Ishikawa (cell line): ENCODE results near the gene YBX1.

Experiments used
- CEBPB ChIP-seq: IDR thresholded peaks from 2 replicates; pipeline ENCODE4 v1.6.1; 2012
- CREB1 ChIP-seq: IDR thresholded peaks from 2 replicates; pipeline ENCODE4 v1.6.1; 2012; ENCODE audit warnings: low read depth
- EGR1 ChIP-seq: IDR thresholded peaks from 2 replicates; pipeline ENCODE4 v1.6.1; 2012
- EP300 ChIP-seq: IDR thresholded peaks from 2 replicates; pipeline ENCODE4 v1.6.1; 2012; ENCODE audit warnings: borderline replicate concordance
- FOXM1 ChIP-seq: IDR thresholded peaks from 2 replicates; pipeline ENCODE4 v1.6.1; 2012; ENCODE audit warnings: low read depth, borderline replicate concordance
- NFIC ChIP-seq: IDR thresholded peaks from 2 replicates; pipeline ENCODE4 v1.6.1; 2012
- RAD21 ChIP-seq: IDR thresholded peaks from 2 replicates; pipeline ENCODE4 v1.6.1; 2012; ENCODE audit warnings: low read depth
- TAF1 ChIP-seq: IDR thresholded peaks from 2 replicates; pipeline ENCODE4 v1.6.1; 2012; ENCODE audit warnings: low read depth, mild to moderate bottlenecking
- TCF12 ChIP-seq: IDR thresholded peaks from 2 replicates; pipeline ENCODE4 v1.6.1; 2012; ENCODE audit warnings: low read depth
- TEAD4 ChIP-seq: IDR thresholded peaks from 2 replicates; pipeline ENCODE4 v1.6.1; 2012
- YY1 ChIP-seq: IDR thresholded peaks from 2 replicates; pipeline ENCODE4 v1.6.1; 2012; ENCODE audit warnings: low read depth
- ZBTB7A ChIP-seq: IDR thresholded peaks from 2 replicates; pipeline ENCODE4 v1.6.1; 2012; ENCODE audit warnings: low read depth
- TF ChIP-seq, protein P1 (sequence below): IDR thresholded peaks from 2 replicates; pipeline ENCODE4 v1.6.1; 2012; ENCODE audit warnings: low read depth, mild to moderate bottlenecking
- TF ChIP-seq, protein P2 (sequence below): IDR thresholded peaks from 2 replicates; pipeline ENCODE4 v1.6.1; 2012
- TF ChIP-seq, protein P3 (sequence below): IDR thresholded peaks from 2 replicates; pipeline ENCODE4 v1.6.1; 2012

YBX1 gene

DNA sequence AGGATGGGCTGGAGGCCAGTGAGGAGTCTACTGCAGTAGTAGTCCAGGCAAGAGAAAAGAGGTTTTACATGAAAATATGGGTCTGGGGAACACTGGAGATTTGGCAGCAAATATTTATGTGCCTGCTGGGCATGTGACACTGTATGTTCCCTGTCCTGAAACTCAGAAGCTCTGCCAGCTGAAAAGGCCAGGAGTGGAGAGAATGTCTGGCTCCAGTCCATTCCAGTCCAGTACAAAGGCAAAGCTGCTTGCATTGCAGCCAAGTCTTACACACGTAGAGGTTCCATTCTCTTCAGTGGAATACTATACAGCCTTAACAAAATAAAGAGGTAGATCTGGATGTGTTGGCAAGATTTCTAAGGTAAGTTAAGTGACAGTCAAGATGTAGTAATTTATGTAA, 7.5 kb upstream of the YBX1 start:
- TF ChIP-seq TEAD4 (no peak), TCF12 (no peak), EGR1 (no peak), RAD21 (no peak), CEBPB (no peak), ZBTB7A (no peak), FOXM1 (no peak), YY1 (no peak), CREB1 (no peak), TAF1 (no peak), EP300 (no peak), NFIC (no peak)
- TF ChIP-seq, protein P1, sequence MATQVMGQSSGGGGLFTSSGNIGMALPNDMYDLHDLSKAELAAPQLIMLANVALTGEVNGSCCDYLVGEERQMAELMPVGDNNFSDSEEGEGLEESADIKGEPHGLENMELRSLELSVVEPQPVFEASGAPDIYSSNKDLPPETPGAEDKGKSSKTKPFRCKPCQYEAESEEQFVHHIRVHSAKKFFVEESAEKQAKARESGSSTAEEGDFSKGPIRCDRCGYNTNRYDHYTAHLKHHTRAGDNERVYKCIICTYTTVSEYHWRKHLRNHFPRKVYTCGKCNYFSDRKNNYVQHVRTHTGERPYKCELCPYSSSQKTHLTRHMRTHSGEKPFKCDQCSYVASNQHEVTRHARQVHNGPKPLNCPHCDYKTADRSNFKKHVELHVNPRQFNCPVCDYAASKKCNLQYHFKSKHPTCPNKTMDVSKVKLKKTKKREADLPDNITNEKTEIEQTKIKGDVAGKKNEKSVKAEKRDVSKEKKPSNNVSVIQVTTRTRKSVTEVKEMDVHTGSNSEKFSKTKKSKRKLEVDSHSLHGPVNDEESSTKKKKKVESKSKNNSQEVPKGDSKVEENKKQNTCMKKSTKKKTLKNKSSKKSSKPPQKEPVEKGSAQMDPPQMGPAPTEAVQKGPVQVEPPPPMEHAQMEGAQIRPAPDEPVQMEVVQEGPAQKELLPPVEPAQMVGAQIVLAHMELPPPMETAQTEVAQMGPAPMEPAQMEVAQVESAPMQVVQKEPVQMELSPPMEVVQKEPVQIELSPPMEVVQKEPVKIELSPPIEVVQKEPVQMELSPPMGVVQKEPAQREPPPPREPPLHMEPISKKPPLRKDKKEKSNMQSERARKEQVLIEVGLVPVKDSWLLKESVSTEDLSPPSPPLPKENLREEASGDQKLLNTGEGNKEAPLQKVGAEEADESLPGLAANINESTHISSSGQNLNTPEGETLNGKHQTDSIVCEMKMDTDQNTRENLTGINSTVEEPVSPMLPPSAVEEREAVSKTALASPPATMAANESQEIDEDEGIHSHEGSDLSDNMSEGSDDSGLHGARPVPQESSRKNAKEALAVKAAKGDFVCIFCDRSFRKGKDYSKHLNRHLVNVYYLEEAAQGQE = no peak
- TF ChIP-seq, protein P2, sequence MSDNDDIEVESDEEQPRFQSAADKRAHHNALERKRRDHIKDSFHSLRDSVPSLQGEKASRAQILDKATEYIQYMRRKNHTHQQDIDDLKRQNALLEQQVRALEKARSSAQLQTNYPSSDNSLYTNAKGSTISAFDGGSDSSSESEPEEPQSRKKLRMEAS = no peak
- TF ChIP-seq, protein P3, sequence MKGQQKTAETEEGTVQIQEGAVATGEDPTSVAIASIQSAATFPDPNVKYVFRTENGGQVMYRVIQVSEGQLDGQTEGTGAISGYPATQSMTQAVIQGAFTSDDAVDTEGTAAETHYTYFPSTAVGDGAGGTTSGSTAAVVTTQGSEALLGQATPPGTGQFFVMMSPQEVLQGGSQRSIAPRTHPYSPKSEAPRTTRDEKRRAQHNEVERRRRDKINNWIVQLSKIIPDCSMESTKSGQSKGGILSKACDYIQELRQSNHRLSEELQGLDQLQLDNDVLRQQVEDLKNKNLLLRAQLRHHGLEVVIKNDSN = no peak

DNA sequence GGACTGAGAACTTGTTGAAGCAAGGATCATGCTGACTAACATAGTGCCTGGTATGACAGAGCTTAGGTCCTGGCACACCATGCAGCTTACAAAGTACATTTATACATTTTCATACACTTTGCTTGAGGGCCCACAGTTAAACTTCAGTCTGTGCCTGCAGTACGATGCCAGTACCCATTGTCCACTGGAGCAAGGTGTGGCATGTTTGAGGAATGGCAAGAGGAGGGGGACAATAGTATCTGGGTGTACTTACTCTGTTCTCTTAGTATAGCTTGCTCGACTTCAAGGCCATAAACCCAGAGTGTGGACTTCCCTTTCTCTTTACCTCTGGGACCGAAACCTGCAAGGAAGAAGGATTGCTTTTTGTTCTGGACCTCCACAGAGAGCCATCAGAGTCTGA, 6.8 kb upstream of the YBX1 start:
- TF ChIP-seq TAF1 (no peak), ZBTB7A (no peak)
- TF ChIP-seq, protein P2 = no peak

DNA sequence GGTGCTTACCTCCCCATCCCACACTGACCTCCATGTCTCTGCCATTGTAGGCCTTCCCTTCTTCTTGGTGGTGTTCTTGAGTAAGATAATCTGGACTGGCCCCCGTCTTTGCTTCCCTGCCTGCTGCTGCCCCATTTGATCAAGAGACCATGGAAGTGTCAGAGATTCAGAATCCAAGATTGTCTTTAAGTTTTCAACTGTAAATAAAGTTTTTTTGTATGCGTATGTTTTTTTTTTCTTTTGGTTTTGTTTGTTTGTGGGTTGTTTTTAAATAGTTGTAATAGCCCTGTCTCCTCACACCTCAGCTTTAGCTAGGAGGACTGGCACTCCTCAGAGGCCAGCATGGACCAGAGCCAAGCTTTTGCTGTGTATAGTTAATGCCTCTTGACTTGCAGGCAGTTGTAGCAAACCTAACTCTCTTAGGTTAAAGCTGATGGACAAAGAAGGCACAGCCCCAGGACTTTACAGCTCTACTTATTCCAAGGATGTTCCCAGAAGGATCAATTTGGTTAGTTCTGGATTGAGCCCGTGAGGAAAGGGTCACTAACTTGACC, 5.6 kb upstream of the YBX1 start:
- TF ChIP-seq, protein P1 = no peak
- TF ChIP-seq TCF12 = no peak
- TF ChIP-seq, protein P3 = no peak
- no peak for TF ChIP-seq ZBTB7A
- no peak for TF ChIP-seq NFIC
- TF ChIP-seq TAF1 = no peak
- TF ChIP-seq EP300 = no peak
- TF ChIP-seq RAD21 = no peak
- TF ChIP-seq FOXM1 = no peak
- TF ChIP-seq, protein P2 = no peak

DNA sequence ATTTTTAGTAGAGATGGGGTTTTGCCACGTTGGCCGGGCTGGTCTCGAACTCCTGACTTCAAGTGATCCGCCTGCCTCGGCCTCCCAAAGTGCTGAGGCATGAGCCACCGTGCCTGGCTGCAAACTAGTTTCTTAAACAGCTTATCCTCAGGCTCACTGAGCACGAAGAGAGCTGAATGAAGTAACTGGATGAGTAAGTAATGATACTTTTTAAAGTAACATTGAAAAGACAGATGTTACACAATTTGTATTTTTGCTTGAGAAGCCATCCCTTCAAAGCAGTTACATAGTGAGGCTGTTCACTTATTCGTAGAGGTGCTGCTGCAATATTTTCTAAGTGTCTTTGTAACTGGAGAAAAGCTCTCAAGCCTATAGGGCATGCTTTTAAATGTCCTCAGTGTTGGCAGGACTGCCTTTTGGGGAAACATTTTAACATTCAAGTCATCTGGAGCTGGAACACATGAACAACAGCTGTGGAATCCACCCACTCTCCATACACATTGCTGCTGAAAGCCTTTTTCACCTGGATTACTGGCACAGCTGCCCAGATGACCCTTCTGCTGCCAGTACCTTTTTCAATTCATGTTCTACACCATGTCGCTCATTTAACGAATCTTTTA, 2.7 kb upstream of the YBX1 start:
- TF ChIP-seq TAF1 (no peak), YY1 (no peak), CREB1 (no peak), NFIC (no peak), EGR1 (no peak), FOXM1 (no peak), ZBTB7A (no peak), TCF12 (no peak), CEBPB (no peak), RAD21 (no peak), TEAD4 (no peak), EP300 (no peak)
- TF ChIP-seq, protein P2 = no peak
- TF ChIP-seq, protein P3 = no peak
- TF ChIP-seq, protein P1 = no peak
